IMR-90 (cell line): ENCODE measurements around the gene UBE3A. TPM values are rescaled to one million over a fixed set of nuclear protein-coding genes. Genes with fewer than 3 reads are reported as not detected.

ENCODE experiments used
- ATAC-seq: fragments of 200-7000 bp; cut with Tn5 transposase; 2 replicates; pipeline ENCODE4 v1.9.1; 2020; ENCODE audit warnings: low read depth, mild to moderate bottlenecking, moderate library complexity
- BruUV-seq: library from RNA; stranded (reverse); fragments of 400-500 nt; replicated peaks from 2 replicates; lab custom pipeline; 2021; lab: Mats Ljungman, UMichigan
- CTCF ChIA-PET: fragments of 300-600 bp; formaldehyde crosslinking; extraction: SDS; loops from one replicate; lab custom pipeline; 2021; ENCODE audit warnings: antibody characterized with exemption; lab: Yijun Ruan, JAX
- POLR2A ChIA-PET: fragments of 300-600 bp; sonication (Branson Sonifier 250); formaldehyde crosslinking; loops from one replicate; lab custom pipeline; 2022; ENCODE audit warnings: antibody characterized with exemption; ENCODE audit not compliant: unreplicated experiment; lab: Charles Lee
- DNase-seq: peaks from one replicate; pipeline ENCODE4 v3.0.0; 2013
- H2AFZ ChIP-seq: replicated peaks from 2 replicates; pipeline ENCODE3; 2013; ENCODE audit warnings: low read length, mild to moderate bottlenecking; ENCODE audit not compliant: poor library complexity
- H2AK5ac ChIP-seq: 2 replicates; pipeline ENCODE4 v1.6.1; 2013; ENCODE audit warnings: low read depth, low read length, inconsistent platforms
- H2AK9ac ChIP-seq: replicated peaks from 2 replicates; pipeline ENCODE3; 2013; ENCODE audit warnings: mild to moderate bottlenecking, low read depth, low read length, moderate library complexity; ENCODE audit not compliant: poor library complexity
- H2BK120ac ChIP-seq: 2 replicates; pipeline ENCODE4 v1.6.1; 2013; ENCODE audit warnings: low read depth, low read length, inconsistent platforms
- H2BK15ac ChIP-seq: 3 replicates; pipeline ENCODE4 v1.6.1; 2013; ENCODE audit warnings: low read depth, low read length, inconsistent platforms
- H2BK20ac ChIP-seq: 2 replicates; pipeline ENCODE4 v1.6.1; 2013; ENCODE audit warnings: low read depth, mild to moderate bottlenecking, inconsistent platforms, low read length, moderate library complexity
- H2BK5ac ChIP-seq: 2 replicates; pipeline ENCODE4 v1.6.1; 2013; ENCODE audit warnings: mild to moderate bottlenecking, low read depth, low read length, inconsistent platforms; ENCODE audit not compliant: poor library complexity, severe bottlenecking
- H3K14ac ChIP-seq: replicated peaks from 2 replicates; pipeline ENCODE4 v1.6.1; 2013; ENCODE audit warnings: low read depth, low read length, inconsistent platforms
- H3K18ac ChIP-seq: 2 replicates; pipeline ENCODE4 v1.6.1; 2013; ENCODE audit warnings: low read depth, low read length, control low read depth
- H3K23ac ChIP-seq: 2 replicates; pipeline ENCODE4 v1.6.1; 2013; ENCODE audit warnings: low read depth, low read length, inconsistent platforms
- H3K27ac ChIP-seq: 2 replicates; pipeline ENCODE4 v1.5.1; 2013; ENCODE audit warnings: mild to moderate bottlenecking, control low read depth, low read length; ENCODE audit not compliant: insufficient read depth
- H3K27me3 ChIP-seq: 2 replicates; pipeline ENCODE4 v1.6.1; 2013; ENCODE audit warnings: low read length; ENCODE audit not compliant: control insufficient read depth, insufficient read depth
- H3K36me3 ChIP-seq: 2 replicates; pipeline ENCODE4 v1.6.1; 2013; ENCODE audit warnings: low read length, mixed read lengths; ENCODE audit not compliant: control insufficient read depth, insufficient read depth
- H3K4ac ChIP-seq: 2 replicates; pipeline ENCODE4 v1.6.1; 2013; ENCODE audit warnings: low read depth, low read length, inconsistent platforms
- H3K4me1 ChIP-seq: 2 replicates; pipeline ENCODE4 v1.6.1; 2013; ENCODE audit warnings: low read length, mixed read lengths; ENCODE audit not compliant: control insufficient read depth, insufficient read depth
- H3K4me2 ChIP-seq: 2 replicates; pipeline ENCODE4 v1.6.1; 2013; ENCODE audit warnings: low read depth, mild to moderate bottlenecking, control low read depth, low read length, moderate library complexity
- H3K4me3 ChIP-seq: 2 replicates; pipeline ENCODE4 v1.5.1; 2013; ENCODE audit warnings: low read depth, mild to moderate bottlenecking, control low read depth, low read length, moderate library complexity; ENCODE audit not compliant: insufficient read depth
- H3K56ac ChIP-seq: 2 replicates; pipeline ENCODE4 v1.6.1; 2013; ENCODE audit warnings: low read length, inconsistent platforms; ENCODE audit not compliant: insufficient read depth; ENCODE audit errors: extremely low read depth
- H3K79me1 ChIP-seq, 2 experiments: 2 replicates each; pipeline ENCODE4 v1.6.1; 2013; ENCODE audit warnings: low read length in 2 of 2, inconsistent platforms in 1 of 2, low read depth in 1 of 2
- H3K9ac ChIP-seq: 2 replicates; pipeline ENCODE4 v1.6.1; 2013; ENCODE audit warnings: low read depth, low read length, control low read depth
- H3K9me1 ChIP-seq: 2 replicates; pipeline ENCODE4 v1.6.1; 2013; ENCODE audit warnings: low read length, inconsistent platforms; ENCODE audit not compliant: insufficient read depth
- H3K9me3 ChIP-seq: 2 replicates; pipeline ENCODE4 v1.6.1; 2013; ENCODE audit warnings: low read length; ENCODE audit not compliant: control insufficient read depth, insufficient read depth
- H4K20me1 ChIP-seq: 2 replicates; pipeline ENCODE4 v1.6.1; 2013; ENCODE audit warnings: low read length, inconsistent platforms; ENCODE audit not compliant: insufficient read depth
- H4K5ac ChIP-seq: 2 replicates; pipeline ENCODE4 v1.6.1; 2013; ENCODE audit warnings: mild to moderate bottlenecking, low read depth, low read length, control low read depth
- H4K8ac ChIP-seq, 2 experiments: 2 replicates each; pipeline ENCODE4 v1.6.1; 2013; ENCODE audit warnings: low read depth in 2 of 2, low read length in 2 of 2, control low read depth in 1 of 2, inconsistent platforms in 1 of 2
- H4K91ac ChIP-seq: 2 replicates; pipeline ENCODE4 v1.6.1; 2013; ENCODE audit warnings: low read depth, low read length, inconsistent platforms; ENCODE audit not compliant: insufficient read depth
- BHLHE40 ChIP-seq: fragments of 150-350 bp; IDR thresholded peaks from 2 replicates; pipeline ENCODE4 v1.6.1; 2016; ENCODE audit warnings: mild to moderate bottlenecking, low read depth, low read length
- CHD1 ChIP-seq: IDR thresholded peaks from 2 replicates; pipeline ENCODE4 v1.6.1; 2012; ENCODE audit warnings: low read depth, low read length, improper control_type of control experiment
- FOS ChIP-seq: fragments of 150-350 bp; IDR thresholded peaks from 2 replicates; pipeline ENCODE4 v1.6.1; 2016; ENCODE audit warnings: low read depth, low read length
- MAFK ChIP-seq: IDR thresholded peaks from 2 replicates; pipeline ENCODE4 v1.6.1; 2012; ENCODE audit warnings: low read depth, low read length, improper control_type of control experiment
- MAZ ChIP-seq: IDR thresholded peaks from 2 replicates; pipeline ENCODE4 v1.6.1; 2012; ENCODE audit warnings: low read depth, mild to moderate bottlenecking, low read length, improper control_type of control experiment, moderate library complexity, borderline replicate concordance
- MXI1 ChIP-seq: IDR thresholded peaks from 2 replicates; pipeline ENCODE4 v1.6.1; 2012; ENCODE audit warnings: low read depth, mild to moderate bottlenecking, low read length, moderate library complexity, borderline replicate concordance
- NFE2L2 ChIP-seq: fragments of 150-350 bp; IDR thresholded peaks from 2 replicates; pipeline ENCODE4 v1.6.1; 2016; ENCODE audit warnings: low read depth, mild to moderate bottlenecking, low read length
- POLR2A ChIP-seq: IDR thresholded peaks from 2 replicates; pipeline ENCODE4 v1.6.1; 2012; ENCODE audit warnings: mild to moderate bottlenecking, low read depth, low read length
- RAD21 ChIP-seq: IDR thresholded peaks from 2 replicates; pipeline ENCODE4 v1.6.1; 2012; ENCODE audit warnings: low read length, improper control_type of control experiment
- RCOR1 ChIP-seq: IDR thresholded peaks from 2 replicates; pipeline ENCODE4 v1.6.1; 2012; ENCODE audit warnings: mild to moderate bottlenecking, low read length, improper control_type of control experiment; ENCODE audit not compliant: insufficient replicate concordance
- RFX5 ChIP-seq: IDR thresholded peaks from 2 replicates; pipeline ENCODE4 v1.8.0; 2012; ENCODE audit warnings: low read depth, mild to moderate bottlenecking, low read length, moderate library complexity
- SMC3 ChIP-seq: fragments of 150-350 bp; IDR thresholded peaks from 2 replicates; pipeline ENCODE4 v1.6.1; 2016; ENCODE audit warnings: low read depth, mild to moderate bottlenecking, antibody characterized with exemption, low read length, moderate library complexity
- USF2 ChIP-seq: fragments of 150-350 bp; IDR thresholded peaks from 2 replicates; pipeline ENCODE4 v1.6.1; 2017; ENCODE audit warnings: mild to moderate bottlenecking, antibody characterized with exemption, low read length, low read depth
- WGBS, 2 experiments: methylation state at CpG; one replicate each; pipeline versions ENCODE4 v1.1.5 to v1.1.7; 2013; ENCODE audit warnings: missing lambda C conversion rate in 2 of 2; ENCODE audit not compliant: insufficient read length in 1 of 2; ENCODE audit errors: extremely low coverage in 2 of 2; 5-methylcytosine and 5-hydroxymethylcytosine counted together
- dilution Hi-C: fragments of 300-500 bp; cut with HindIII; formaldehyde crosslinking; loops from one replicate; pipeline ENCODE4 v1.14.3; 2018; ENCODE audit warnings: low sequenced_read_pairs; ENCODE audit not compliant: unreplicated experiment
- in situ Hi-C: fragments of 300-500 bp; cut with MboI; formaldehyde crosslinking; loops from 3 replicates; pipeline ENCODE4 v1.14.3; 2019; ENCODE audit warnings: low sequenced_read_pairs, inconsistent platforms, mixed read lengths
- intact Hi-C: fragments of 100-400 bp; cut with micrococcal nuclease; formaldehyde crosslinking; loops from 2 replicates; pipeline ENCODE4 v1.10.0; 2022
- polyA plus RNA-seq, 3 experiments: library from polyadenylated mRNA; depleted of rRNA; stranded (reverse); fragments of >200 nt; gene quantifications; 2 replicates each; pipeline ENCODE4 v1.2.3, GENCODE V29; 2012; ENCODE audit warnings: low replicate concordance in 1 of 3
- total RNA-seq: library from RNA; depleted of rRNA; stranded (reverse); fragments of >200 nt; gene quantifications from 2 replicates; pipeline ENCODE4 v1.2.3, GENCODE V29; 2012
- TF ChIP-seq, protein P1 (sequence below): fragments of 150-350 bp; IDR thresholded peaks from 2 replicates; pipeline ENCODE4 v1.6.1; 2016; ENCODE audit warnings: low read depth, mild to moderate bottlenecking, low read length, moderate library complexity, borderline replicate concordance

The UBE3A gene
- total and polyA plus RNA-seq, 2 of the 4 experiments (the other 2 are of a cell fraction): 19.3 to 53.2 TPM

DNA sequence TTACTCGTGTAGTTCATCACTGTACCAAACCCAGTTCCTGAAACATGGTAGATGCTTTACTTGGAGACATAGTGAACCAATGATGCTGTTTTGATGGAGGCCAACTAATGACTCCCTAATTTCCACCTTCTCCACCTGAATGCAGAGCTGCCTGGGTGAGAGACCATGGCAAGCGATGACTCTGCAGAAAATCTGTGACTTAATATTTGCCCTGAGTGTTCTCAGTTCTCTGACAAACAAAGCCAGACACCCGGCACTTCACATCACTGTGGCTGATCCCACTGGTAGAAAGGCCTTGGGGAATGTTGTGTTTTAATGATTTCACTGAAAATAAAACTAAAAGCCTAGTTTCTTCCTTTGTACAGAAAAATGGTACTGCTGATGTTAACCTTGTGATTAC, 39.5 kb upstream of the UBE3A start:
- POLR2A ChIA-PET: no interaction called here
- no peak overlapping the region for H3K4me3 ChIP-seq
- H3K27me3 ChIP-seq: no peaks in the 10 kb centered on the region
- H3K18ac ChIP-seq: no peak overlapping the region
- H2BK120ac ChIP-seq: no peak overlapping the region
- no peak overlapping the region for H3K56ac ChIP-seq
- H3K36me3 ChIP-seq: no peaks in the 10 kb centered on the region
- H3K9me1 ChIP-seq: no peaks in the 10 kb centered on the region
- H2BK20ac ChIP-seq: no peak overlapping the region
- no peak overlapping the region for H2AK9ac ChIP-seq
- H4K91ac ChIP-seq: no peak overlapping the region
- dilution Hi-C loops: no loop called here
- H2AK5ac ChIP-seq: no peak overlapping the region
- CTCF ChIA-PET: no interaction called here
- no peak for TF ChIP-seq MAZ
- no peak for TF ChIP-seq RAD21
- TF ChIP-seq RFX5: no peak
- TF ChIP-seq, protein P1, sequence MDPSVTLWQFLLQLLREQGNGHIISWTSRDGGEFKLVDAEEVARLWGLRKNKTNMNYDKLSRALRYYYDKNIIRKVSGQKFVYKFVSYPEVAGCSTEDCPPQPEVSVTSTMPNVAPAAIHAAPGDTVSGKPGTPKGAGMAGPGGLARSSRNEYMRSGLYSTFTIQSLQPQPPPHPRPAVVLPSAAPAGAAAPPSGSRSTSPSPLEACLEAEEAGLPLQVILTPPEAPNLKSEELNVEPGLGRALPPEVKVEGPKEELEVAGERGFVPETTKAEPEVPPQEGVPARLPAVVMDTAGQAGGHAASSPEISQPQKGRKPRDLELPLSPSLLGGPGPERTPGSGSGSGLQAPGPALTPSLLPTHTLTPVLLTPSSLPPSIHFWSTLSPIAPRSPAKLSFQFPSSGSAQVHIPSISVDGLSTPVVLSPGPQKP: no peak
- no peak for TF ChIP-seq BHLHE40
- no peak for TF ChIP-seq FOS
- no peak for TF ChIP-seq POLR2A
- no peak for TF ChIP-seq USF2
- TF ChIP-seq SMC3: no peak
- no peak for TF ChIP-seq MXI1
- TF ChIP-seq NFE2L2: no peak
- no peak for TF ChIP-seq MAFK
- TF ChIP-seq CHD1: no peak
- no peak for TF ChIP-seq RCOR1
- ATAC-seq: no peak
- no CpG with 5 or more reads among the region's 3 CpGs for WGBS, 2 experiments
- DNase-seq: no peak
- H3K14ac ChIP-seq: no peak overlapping the region
- H4K8ac ChIP-seq: no peak overlapping the region
- H3K4ac ChIP-seq: no peak overlapping the region
- H3K9me3 ChIP-seq: no peaks in the 10 kb centered on the region
- H3K9ac ChIP-seq: no peak overlapping the region
- no TSS peak for BruUV-seq
- H3K23ac ChIP-seq: no peak overlapping the region
- H2BK15ac ChIP-seq: no peak overlapping the region
- no peaks in the 10 kb centered on the region for H4K20me1 ChIP-seq
- intact Hi-C loops: no loop called here
- in situ Hi-C loops: no loop called here
- no peaks in the 10 kb centered on the region for H3K4me1 ChIP-seq
- H2BK5ac ChIP-seq: no peak overlapping the region
- no peaks in the 10 kb centered on the region for H3K79me1 ChIP-seq
- H3K27ac ChIP-seq: no peak overlapping the region
- H2AFZ ChIP-seq: no peak overlapping the region
- no peak overlapping the region for H3K4me2 ChIP-seq
- no peak overlapping the region for H4K5ac ChIP-seq
